ENCODE data around the gene SP110. TPM values are rescaled to one million over a fixed set of nuclear protein-coding genes. Genes with fewer than 3 reads are reported as not detected.

Gene SP110
- total and polyA plus RNA-seq, 2 experiments from 2014 or later: 2.3 to 8.2 TPM

DNA sequence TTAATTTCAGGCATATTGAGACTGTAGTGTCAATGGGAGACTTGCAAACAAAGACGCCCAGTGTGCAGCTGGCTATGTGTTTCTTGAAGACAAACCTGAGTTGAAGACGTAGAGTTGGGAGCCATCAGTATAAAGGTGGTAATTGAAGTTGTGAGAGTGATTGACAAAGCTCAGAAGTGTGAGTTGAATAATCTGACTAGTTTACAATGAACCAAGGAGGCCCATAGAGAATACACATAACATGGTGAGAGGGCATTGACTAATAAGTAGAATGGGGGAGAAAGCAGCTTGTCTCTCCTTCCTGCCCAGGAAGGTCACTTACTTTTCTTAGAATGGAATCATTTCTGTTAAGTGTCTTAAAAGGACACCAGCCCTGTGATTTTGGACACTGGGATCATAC, 14.1 kb downstream of the SP110 start (continued):
- TF ChIP-seq, protein P1, sequence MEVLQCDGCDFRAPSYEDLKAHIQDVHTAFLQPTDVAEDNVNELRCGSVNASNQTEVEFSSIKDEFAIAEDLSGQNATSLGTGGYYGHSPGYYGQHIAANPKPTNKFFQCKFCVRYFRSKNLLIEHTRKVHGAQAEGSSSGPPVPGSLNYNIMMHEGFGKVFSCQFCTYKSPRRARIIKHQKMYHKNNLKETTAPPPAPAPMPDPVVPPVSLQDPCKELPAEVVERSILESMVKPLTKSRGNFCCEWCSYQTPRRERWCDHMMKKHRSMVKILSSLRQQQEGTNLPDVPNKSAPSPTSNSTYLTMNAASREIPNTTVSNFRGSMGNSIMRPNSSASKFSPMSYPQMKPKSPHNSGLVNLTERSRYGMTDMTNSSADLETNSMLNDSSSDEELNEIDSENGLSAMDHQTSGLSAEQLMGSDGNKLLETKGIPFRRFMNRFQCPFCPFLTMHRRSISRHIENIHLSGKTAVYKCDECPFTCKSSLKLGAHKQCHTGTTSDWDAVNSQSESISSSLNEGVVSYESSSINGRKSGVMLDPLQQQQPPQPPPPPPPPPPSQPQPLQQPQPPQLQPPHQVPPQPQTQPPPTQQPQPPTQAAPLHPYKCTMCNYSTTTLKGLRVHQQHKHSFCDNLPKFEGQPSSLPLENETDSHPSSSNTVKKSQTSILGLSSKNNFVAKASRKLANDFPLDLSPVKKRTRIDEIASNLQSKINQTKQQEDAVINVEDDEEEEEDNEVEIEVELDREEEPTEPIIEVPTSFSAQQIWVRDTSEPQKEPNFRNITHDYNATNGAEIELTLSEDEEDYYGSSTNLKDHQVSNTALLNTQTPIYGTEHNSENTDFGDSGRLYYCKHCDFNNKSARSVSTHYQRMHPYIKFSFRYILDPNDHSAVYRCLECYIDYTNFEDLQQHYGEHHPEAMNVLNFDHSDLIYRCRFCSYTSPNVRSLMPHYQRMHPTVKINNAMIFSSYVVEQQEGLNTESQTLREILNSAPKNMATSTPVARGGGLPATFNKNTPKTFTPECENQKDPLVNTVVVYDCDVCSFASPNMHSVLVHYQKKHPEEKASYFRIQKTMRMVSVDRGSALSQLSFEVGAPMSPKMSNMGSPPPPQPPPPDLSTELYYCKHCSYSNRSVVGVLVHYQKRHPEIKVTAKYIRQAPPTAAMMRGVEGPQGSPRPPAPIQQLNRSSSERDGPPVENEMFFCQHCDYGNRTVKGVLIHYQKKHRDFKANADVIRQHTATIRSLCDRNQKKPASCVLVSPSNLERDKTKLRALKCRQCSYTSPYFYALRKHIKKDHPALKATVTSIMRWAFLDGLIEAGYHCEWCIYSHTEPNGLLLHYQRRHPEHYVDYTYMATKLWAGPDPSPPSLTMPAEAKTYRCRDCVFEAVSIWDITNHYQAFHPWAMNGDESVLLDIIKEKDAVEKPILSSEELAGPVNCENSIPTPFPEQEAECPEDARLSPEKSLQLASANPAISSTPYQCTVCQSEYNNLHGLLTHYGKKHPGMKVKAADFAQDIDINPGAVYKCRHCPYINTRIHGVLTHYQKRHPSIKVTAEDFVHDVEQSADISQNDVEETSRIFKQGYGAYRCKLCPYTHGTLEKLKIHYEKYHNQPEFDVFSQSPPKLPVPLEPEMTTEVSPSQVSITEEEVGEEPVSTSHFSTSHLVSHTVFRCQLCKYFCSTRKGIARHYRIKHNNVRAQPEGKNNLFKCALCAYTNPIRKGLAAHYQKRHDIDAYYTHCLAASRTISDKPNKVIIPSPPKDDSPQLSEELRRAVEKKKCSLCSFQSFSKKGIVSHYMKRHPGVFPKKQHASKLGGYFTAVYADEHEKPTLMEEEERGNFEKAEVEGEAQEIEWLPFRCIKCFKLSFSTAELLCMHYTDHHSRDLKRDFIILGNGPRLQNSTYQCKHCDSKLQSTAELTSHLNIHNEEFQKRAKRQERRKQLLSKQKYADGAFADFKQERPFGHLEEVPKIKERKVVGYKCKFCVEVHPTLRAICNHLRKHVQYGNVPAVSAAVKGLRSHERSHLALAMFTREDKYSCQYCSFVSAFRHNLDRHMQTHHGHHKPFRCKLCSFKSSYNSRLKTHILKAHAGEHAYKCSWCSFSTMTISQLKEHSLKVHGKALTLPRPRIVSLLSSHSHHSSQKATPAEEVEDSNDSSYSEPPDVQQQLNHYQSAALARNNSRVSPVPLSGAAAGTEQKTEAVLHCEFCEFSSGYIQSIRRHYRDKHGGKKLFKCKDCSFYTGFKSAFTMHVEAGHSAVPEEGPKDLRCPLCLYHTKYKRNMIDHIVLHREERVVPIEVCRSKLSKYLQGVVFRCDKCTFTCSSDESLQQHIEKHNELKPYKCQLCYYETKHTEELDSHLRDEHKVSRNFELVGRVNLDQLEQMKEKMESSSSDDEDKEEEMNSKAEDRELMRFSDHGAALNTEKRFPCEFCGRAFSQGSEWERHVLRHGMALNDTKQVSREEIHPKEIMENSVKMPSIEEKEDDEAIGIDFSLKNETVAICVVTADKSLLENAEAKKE (CRISPR knock-in tag; IDR thresholded peaks at IDR 0.05): no peak

DNA sequence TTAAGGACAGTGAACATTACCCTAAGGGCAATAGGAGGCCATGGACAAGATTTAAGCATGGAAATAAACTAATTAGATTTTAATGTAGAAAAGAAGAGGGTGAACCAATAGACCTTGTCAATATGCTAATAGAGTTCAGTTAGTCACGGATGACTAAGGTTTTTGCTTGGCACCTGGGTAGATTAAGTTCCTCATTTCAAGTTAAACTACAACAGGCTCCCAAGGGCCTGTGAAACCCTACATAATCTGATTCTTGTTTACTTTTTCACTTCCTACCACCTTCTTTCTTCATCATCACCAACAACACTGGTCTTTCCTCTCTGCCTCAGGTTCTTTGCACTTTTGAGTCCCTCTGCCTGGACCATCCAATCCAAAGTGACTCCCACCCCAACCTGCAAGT, 14.8 kb downstream of the SP110 start:
- ATAC-seq: no peak
- Histone ChIP-seq H3K36me3 (ENCODE audit: insufficient read depth) (no peaks in the 10 kb centered on the region), H3K4me3 (no peak overlapping the region), H3F3A (replicated peaks; ENCODE audit: low read depth) (no peaks in the 10 kb centered on the region), H3K9me2 (ENCODE audit: insufficient read depth) (no peaks in the 10 kb centered on the region), H3K79me2 (replicated peaks; ENCODE audit: insufficient read depth) (no peaks in the 10 kb centered on the region), H3K27ac (ENCODE audit: low read depth) (no peak overlapping the region), H3K4me1 (ENCODE audit: insufficient read depth) (no peaks in the 10 kb centered on the region), H4K20me1 (replicated peaks; ENCODE audit: insufficient read depth) (no peaks in the 10 kb centered on the region), H2AFZ (no peak overlapping the region), H3K27me3 (ENCODE audit: insufficient read depth) (no peaks in the 10 kb centered on the region), H3K4me2 (no peak overlapping the region)
- peaks cover 5% of the 10 kb centered on the region for H3K27me3 Mint-ChIP-seq (ENCODE audit: insufficient read depth, low read depth, poor library complexity)
- no peaks in the 10 kb centered on the region for H3K4me1 Mint-ChIP-seq
- H3K4me3 Mint-ChIP-seq: no peak overlapping the region
- H3K36me3 Mint-ChIP-seq (ENCODE audit: low read depth): peaks cover 12% of the 10 kb centered on the region
- no peak for DNase-seq (ENCODE audit: low spot score)
- H3K9me3 Mint-ChIP-seq: peaks cover 2% of the 10 kb centered on the region; the same call in 2 of the 3 replicates
- peak overlapping the region; percentile 73 for H3K27ac Mint-ChIP-seq
- TF ChIP-seq, protein P2, sequence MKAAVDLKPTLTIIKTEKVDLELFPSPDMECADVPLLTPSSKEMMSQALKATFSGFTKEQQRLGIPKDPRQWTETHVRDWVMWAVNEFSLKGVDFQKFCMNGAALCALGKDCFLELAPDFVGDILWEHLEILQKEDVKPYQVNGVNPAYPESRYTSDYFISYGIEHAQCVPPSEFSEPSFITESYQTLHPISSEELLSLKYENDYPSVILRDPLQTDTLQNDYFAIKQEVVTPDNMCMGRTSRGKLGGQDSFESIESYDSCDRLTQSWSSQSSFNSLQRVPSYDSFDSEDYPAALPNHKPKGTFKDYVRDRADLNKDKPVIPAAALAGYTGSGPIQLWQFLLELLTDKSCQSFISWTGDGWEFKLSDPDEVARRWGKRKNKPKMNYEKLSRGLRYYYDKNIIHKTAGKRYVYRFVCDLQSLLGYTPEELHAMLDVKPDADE (IDR thresholded peaks at IDR 0.05): no peak
- no peak for TF ChIP-seq CREB1 (CRISPR knock-in tag; IDR thresholded peaks at IDR 0.05; ENCODE audit: low read depth)
- TF ChIP-seq STAT1 (IDR thresholded peaks at IDR 0.05; ENCODE audit: unreplicated experiment): no peak
- no peak for TF ChIP-seq ZNF114 (CRISPR knock-in tag; IDR thresholded peaks at IDR 0.05)
- TF ChIP-seq, protein P1 (CRISPR knock-in tag; IDR thresholded peaks at IDR 0.05): no peak
- TF ChIP-seq EZH2phosphoT487 (IDR thresholded peaks at IDR 0.05; ENCODE audit: unreplicated experiment): no peak
- no peak for TF ChIP-seq NANOG (IDR thresholded peaks at IDR 0.05; ENCODE audit: borderline replicate concordance)
- TF ChIP-seq POLR2AphosphoS5 (IDR thresholded peaks at IDR 0.05; ENCODE audit: low read depth): no peak

Data from GM23338 (cell line).